Stimulated activated CD8-positive, alpha-beta memory T cell treated with anti-CD3 and anti-CD28 coated beads, Interleukin-12 subunit alpha, Interleukin-12 subunit beta, amount 100 ng/mL, for 1 hour (primary cell): ENCODE measurements around the gene UGT1A6.

Source experiments
- DNase-seq: peaks from one replicate; pipeline ENCODE4 v3.0.0-alpha.2; 2020; ENCODE audit warnings: low read depth

Gene UGT1A6

DNA sequence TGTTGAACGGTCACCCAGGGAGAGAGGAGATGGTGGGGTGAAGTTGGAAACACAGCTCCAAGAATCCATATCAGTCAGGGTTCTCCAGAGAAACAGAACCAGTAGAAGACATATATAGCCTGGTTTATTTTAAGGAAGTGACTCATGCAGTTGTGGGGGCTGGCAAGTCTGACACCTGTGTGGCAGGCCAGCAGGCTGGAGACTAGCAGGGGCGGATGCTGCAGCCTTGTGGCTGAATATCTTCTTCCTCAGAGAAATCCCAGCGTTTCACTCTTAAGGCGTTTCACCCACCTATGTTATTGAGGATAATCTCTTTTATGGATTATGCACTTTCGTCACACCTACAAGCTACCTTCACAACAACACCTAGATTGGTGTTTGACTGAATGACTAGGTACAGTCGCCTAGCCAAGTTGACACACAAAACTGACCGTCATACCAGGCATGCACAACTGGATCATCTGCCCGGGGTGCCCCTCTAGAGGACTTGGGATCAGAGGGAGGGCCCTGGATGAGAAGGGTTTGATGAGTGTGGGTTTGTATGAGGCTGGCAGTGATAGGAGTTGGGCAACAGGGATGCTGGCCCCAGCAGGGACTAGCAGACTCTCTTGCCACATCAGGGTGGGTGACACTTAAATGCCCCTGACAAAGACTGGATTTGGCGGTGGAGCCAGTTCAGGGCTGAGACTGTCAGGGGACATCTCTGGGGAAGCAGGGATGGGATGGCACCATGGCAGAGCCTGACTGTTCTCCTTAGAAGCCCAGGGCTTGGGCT is 108.9 kb downstream of the UGT1A6 start:
- DNase-seq: no peak

GRCh38 chr2:233802132-233802815 is 109.6 kb downstream of the UGT1A6 start:
- DNase-seq: no peak

DNA sequence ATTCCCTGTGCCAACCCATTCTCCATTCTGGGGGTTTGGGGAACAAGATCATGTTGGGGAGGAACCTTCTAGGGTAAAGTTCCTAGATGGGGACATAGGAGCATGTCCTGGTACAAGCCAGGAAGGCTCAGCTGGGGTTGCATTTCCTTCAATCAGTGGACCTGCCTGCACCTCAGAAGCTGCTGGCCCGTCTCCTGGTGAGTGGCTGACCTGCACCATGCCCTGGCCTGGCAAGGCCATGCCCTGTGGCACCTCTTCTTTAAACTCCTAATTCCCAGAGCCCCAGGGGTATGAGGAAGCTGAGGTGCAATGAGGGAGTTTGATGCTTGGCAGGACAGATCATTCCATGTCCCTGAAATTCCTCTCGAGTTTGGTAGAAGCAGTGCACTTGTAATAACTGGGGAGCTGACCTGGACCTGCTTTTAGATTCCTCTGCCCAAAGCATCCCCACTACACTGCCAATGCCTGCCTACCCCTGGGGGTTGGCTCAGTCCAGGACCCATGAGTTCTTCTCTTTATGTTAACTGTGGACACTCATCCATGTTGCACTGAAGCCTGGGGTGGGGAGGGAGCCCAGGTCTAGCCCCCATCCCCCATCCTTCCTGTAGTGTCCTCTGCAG is 110.7 kb downstream of the UGT1A6 start:
- DNase-seq: no peak

DNA sequence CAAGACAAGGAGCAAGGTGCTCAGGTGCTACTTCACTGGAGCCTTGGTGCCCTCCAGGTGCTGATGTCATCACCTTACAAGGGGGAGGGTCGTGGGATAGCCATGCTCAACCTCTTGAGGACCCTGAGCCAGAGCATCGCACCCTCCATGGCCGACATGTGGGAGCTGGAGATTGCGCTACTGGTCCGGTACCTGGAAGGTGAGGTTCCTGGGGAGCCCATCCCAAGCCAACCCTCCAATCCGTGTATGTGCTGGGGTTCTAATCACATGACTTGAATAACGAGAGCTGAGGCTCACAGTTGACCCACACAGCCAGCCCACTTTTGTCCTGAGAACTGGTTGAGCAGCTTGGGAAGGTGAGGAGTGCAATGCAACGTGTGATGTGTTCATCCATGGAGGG is 111.3 kb downstream of the UGT1A6 start:
- no peak for DNase-seq

GRCh38 chr2:233807215-233807865 is 114.7 kb downstream of the UGT1A6 start:
- no peak for DNase-seq

- no peak for DNase-seq
Measured at GRCh38 chr2:233807966-233808935, 115.6 kb downstream of the UGT1A6 start.

GRCh38 chr2:233810385-233810784 is 117.7 kb downstream of the UGT1A6 start:
- no peak for DNase-seq

DNA sequence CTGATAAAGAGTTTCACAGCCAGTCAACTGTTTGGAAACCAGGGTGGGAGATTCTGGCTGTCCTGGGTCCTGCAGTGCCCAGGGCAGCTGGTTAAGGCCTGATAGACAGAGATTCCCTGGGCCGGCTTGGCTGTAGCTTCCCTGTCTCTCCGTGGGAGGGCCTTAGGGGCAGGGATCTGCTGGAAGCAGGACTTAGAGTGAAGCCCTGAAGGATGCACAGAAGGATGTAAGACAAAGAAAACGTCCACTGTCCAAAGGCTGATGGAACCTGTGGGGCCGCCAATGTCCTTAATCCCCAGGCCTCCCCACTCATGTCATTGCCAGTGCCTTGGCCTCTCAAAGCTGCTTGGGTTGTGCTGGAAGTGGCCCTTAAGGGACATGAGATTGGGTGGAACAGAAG is 118.4 kb downstream of the UGT1A6 start:
- no peak for DNase-seq

GRCh38 chr2:233811732-233812131 is 119.0 kb downstream of the UGT1A6 start:
- no peak for DNase-seq

DNA sequence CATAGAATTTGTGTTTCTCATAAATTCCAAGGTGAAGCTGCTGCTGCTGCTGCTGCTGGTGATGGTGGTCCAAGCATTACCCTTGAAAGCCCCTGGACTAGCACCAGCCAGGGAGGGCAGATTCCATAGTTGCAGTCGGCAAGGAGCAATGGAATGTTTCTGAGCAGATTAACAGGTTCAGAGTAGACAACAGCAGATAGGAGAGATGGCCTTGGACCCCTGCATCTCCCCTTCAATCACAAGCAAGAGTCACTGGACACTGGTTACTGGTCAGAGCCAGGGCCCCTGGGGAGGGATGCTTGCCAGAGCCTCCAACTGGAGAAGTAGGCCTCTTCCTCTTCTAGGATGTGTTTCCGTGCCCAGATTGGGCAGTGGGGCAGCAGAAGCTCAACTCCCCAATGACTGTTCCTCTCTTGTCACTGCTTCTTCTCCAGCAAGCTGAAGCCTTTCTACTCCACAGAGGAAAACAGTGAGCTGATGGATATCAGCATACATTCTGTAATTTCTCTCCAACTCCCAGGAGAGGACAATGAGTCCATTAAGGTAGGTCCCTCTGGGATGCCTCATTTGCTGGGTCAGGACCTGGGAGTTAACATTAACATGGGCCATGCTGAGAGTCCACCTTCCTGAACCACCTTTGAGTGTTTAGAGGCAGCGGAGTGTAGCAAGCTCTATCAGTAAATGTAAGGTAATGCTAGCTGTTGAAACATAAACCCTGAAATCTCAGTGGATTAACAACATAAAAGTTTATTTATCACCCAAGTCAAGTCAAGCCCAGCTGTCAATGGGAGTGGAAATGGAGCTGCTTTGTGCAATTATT is 120.8 kb downstream of the UGT1A6 start:
- no peak for DNase-seq

GRCh38 chr2:233814056-233814835 is 121.6 kb downstream of the UGT1A6 start:
- DNase-seq: no peak

- no peak for DNase-seq
Measured at GRCh38 chr2:233815861-233816260, 123.2 kb downstream of the UGT1A6 start.

- no peak for DNase-seq
Measured at GRCh38 chr2:233816334-233816733, 123.6 kb downstream of the UGT1A6 start.

DNA sequence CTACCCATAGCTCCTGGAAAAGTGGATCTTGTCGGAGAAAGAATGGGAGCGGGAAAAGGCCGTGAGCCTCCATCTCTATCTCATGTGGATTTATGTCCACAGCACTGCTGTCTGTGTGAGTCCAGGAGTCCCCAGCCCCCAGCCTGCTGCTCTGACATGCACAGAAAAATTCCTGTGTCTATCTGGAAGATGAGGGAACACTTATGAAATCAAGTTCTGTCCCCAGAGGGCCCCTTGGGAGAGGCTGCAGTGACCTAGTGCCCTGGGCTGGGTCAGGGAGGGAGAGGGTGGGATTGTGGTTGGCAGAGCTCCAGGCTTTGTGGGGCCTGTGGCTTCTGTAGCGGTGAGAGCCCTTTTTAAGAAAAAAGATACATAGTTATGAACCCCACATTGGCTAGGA is 124.1 kb downstream of the UGT1A6 start:
- DNase-seq: no peak

- DNase-seq: no peak
Measured at GRCh38 chr2:233817361-233817911, 124.7 kb downstream of the UGT1A6 start.

GRCh38 chr2:233817995-233818638 is 125.4 kb downstream of the UGT1A6 start:
- DNase-seq: no peak

DNA sequence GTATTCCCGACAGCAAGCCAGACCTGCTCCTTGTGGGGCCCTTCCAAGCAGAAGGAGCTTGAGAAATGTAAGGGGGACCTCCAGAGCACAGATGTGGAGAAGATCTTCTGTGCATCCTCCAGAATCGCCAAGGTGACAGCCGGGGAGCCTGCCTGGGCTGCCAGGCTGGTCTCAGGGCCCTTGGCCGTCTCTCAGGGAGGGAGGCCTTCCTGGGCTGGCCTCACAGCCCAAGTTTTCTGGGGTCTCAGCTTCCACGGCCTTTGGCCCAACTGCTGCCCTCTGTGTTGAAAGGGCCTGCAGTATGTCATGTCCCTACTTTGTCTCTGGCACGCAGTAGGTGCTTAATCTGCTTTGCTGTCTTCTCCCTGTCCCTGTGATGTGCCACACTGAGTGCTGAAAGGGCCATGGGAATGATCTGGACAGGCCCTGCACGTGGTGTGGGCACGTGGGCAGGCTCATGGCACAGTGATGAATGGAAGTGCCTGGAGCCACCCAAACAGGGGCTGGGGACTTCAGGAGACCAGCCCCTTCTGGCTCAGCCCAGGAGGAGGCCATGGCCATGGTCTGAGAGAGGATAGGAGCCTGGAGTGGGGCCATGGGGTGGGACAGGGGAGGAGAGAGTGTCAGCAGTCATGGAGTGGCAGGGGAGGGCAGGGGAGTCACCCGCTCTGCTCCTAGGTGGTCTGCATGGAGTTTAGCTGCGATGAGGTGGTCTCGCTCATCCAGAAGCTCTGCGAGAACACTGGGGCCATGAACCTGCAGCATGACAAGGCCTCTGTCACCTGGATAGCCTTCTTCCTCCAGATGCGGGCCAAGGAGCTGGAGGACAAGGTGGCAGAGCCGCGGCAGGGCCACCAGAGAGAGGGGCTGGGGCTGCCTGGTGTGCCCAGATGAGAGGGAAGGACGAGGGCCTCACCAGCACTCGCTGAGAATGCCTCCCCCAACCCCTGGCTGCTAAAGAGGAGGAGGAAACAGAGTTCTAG is 126.2 kb downstream of the UGT1A6 start:
- DNase-seq: no peak
